ENCODE measurements around the gene SLCO1C1. TPM values are rescaled to one million over a fixed set of nuclear protein-coding genes. Genes with fewer than 3 reads are reported as not detected.

SLCO1C1 gene
- total and polyA plus RNA-seq, 2 donors (not counting 3 experiments of a cell fraction or from before 2014, with no cell fraction given) = 0.07 to 0.66 TPM

DNA sequence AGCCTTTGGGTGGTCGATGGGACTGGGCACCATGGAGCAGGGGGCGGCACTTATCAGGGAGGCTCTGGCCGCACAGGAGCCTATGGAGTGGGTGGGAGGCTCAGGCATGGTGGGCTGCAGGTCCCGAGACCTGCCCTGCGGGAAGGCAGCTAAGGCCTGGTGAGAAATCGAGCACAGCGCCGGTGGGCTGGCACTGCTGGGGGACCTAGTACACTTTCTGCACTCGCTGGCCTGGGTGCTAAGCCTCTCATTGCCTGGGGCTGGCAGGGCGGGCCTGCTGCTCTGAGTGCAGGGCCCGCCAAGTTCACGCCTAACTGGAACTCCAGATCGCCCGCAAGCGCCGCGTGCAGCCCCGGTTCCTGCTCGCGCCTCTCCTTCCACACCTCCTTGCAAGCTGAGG, 82.3 kb downstream of the SLCO1C1 start:
- Histone ChIP-seq H3K36me3 (ENCODE audit: control insufficient read depth in 2 of 2, extremely low read depth in 1 of 2, insufficient read depth in 2 of 2, low read length in 2 of 2) (no peaks in the 10 kb centered on the region), H3K9ac (replicated peaks; ENCODE audit: extremely low read depth, insufficient read depth, low read length) (no peak overlapping the region), H3K4me1 (ENCODE audit: control insufficient read depth, extremely low read depth, insufficient read depth, low read length) (no peaks in the 10 kb centered on the region), H4K20me1 (replicated peaks; ENCODE audit: control insufficient read depth, extremely low read depth, insufficient read depth, low read length) (no peaks in the 10 kb centered on the region), H3K9me1 (replicated peaks; ENCODE audit: control insufficient read depth, extremely low read depth, insufficient read depth, low read length) (no peaks in the 10 kb centered on the region), H2AFZ (ENCODE audit: low read depth, low read length) (no peak overlapping the region), H3K4me2 (ENCODE audit: insufficient read depth, low read length) (no peak overlapping the region), H3K9me3 (replicated peaks; ENCODE audit: control insufficient read depth, insufficient read depth, low read length) (no peaks in the 10 kb centered on the region), H3K27me3 (ENCODE audit: control insufficient read depth in 2 of 2, insufficient read depth in 2 of 2, low read length in 2 of 2) (no peaks in the 10 kb centered on the region), H3K79me2 (ENCODE audit: control insufficient read depth, insufficient read depth, low read length) (no peaks in the 10 kb centered on the region), H3K4me3 (replicated peaks in 1 of 3; ENCODE audit: insufficient read depth in 1 of 3, low read depth in 1 of 3, low read length in 3 of 3) (no peak overlapping the region), H3K27ac (ENCODE audit: insufficient read depth, low read depth, low read length) (no peak overlapping the region)
- BruUV-seq (replicated peaks) = no TSS peak
- dilution Hi-C loops (cut with MboI; ENCODE audit: extremely low pct_ligation_motif_present, low sequenced_read_pairs) (no loop called here), intact Hi-C loops (cut with micrococcal nuclease) (no loop called here)
- DNase-seq (ENCODE audit: low read depth, low spot score) (no peak), FAIRE-seq (no peak)
- no peak for TF ChIP-seq MYC (IDR thresholded peaks at IDR 0.05; ENCODE audit: low read depth, low read length)
- TF ChIP-seq FOS (IDR thresholded peaks at IDR 0.05; ENCODE audit: borderline replicate concordance, insufficient read depth, low read length) = no peak
- TF ChIP-seq POLR2A (IDR thresholded peaks at IDR 0.05; ENCODE audit: low read depth, low read length) = no peak
- no peak for TF ChIP-seq JUN (IDR thresholded peaks at IDR 0.05; ENCODE audit: borderline replicate concordance, insufficient read depth, insufficient read length, low read depth)
- TF ChIP-seq, protein P1, sequence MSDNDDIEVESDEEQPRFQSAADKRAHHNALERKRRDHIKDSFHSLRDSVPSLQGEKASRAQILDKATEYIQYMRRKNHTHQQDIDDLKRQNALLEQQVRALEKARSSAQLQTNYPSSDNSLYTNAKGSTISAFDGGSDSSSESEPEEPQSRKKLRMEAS (IDR thresholded peaks at IDR 0.05; ENCODE audit: insufficient read depth, insufficient read length) = no peak
- no peak for TF ChIP-seq EZH2 (IDR thresholded peaks at IDR 0.05; ENCODE audit: borderline replicate concordance, low read depth, low read length, severe bottlenecking)
- no peak for TF ChIP-seq POLR2AphosphoS5 (IDR thresholded peaks at IDR 0.05; ENCODE audit: insufficient read depth, low read depth, low read length)
- TF ChIP-seq, protein P2, sequence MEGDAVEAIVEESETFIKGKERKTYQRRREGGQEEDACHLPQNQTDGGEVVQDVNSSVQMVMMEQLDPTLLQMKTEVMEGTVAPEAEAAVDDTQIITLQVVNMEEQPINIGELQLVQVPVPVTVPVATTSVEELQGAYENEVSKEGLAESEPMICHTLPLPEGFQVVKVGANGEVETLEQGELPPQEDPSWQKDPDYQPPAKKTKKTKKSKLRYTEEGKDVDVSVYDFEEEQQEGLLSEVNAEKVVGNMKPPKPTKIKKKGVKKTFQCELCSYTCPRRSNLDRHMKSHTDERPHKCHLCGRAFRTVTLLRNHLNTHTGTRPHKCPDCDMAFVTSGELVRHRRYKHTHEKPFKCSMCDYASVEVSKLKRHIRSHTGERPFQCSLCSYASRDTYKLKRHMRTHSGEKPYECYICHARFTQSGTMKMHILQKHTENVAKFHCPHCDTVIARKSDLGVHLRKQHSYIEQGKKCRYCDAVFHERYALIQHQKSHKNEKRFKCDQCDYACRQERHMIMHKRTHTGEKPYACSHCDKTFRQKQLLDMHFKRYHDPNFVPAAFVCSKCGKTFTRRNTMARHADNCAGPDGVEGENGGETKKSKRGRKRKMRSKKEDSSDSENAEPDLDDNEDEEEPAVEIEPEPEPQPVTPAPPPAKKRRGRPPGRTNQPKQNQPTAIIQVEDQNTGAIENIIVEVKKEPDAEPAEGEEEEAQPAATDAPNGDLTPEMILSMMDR (IDR thresholded peaks at IDR 0.05; ENCODE audit: extremely low read depth in 1 of 2, insufficient read depth in 1 of 2, low read depth in 1 of 2, low read length in 2 of 2) = no peak
- TF ChIP-seq GATA2 (IDR thresholded peaks at IDR 0.05; ENCODE audit: insufficient read depth, insufficient read length, low read depth, low read length) = no peak
- ChIA-PET CTCF (no interaction called here), POLR2A (no interaction called here)

Measured in endothelial cell of umbilical vein (primary cell).